NCI-H2227 (cell line): ENCODE data around the gene HEG1.
"Not testable (repeated sequence)": the region's sequence is repeated elsewhere in the genome, so short reads cannot be mapped to it uniquely, and the experiment has no call there.

Experiments
- DNase-seq: peaks from one replicate; lab custom pipeline; 2025; ENCODE audit not compliant: unreplicated experiment; lab: John Stamatoyannopoulos, UW

Gene HEG1

GRCh38 chr3:125055913-125056745, at the start of gene HEG1:
Gene HEG1, minus strand, starts transcription at chr3:125055997. Its CDS starts 107 bp downstream, at chr3:125055890.
- DNase-seq: peak; percentile 39

GRCh38 chr3:125105116-125105515, 49.3 kb upstream of the HEG1 start:
- DNase-seq: no peak

GRCh38 chr3:125104639-125105038, 48.8 kb upstream of the HEG1 start:
- DNase-seq: no peak

- no peak for DNase-seq
These were observed 47.6 kb upstream of the HEG1 start for GRCh38 chr3:125103406-125103805.

- no peak for DNase-seq
These were observed 46.7 kb upstream of the HEG1 start for GRCh38 chr3:125102470-125102869.

GRCh38 chr3:125098611-125099291, 43.0 kb upstream of the HEG1 start:
- DNase-seq: no peak

- no peak for DNase-seq
These were observed 34.9 kb upstream of the HEG1 start for GRCh38 chr3:125090649-125091048.

GRCh38 chr3:125087768-125088391, 32.1 kb upstream of the HEG1 start:
- no peak for DNase-seq

- no peak for DNase-seq
These were observed 29.4 kb upstream of the HEG1 start for GRCh38 chr3:125085166-125085565.

GRCh38 chr3:125083776-125084175, 28.0 kb upstream of the HEG1 start:
- no peak for DNase-seq

- DNase-seq: not testable (repeated sequence)
These were observed 26.5 kb upstream of the HEG1 start for GRCh38 chr3:125082339-125082738.

GRCh38 chr3:125080077-125080476, 24.3 kb upstream of the HEG1 start:
- no peak for DNase-seq

- no peak for DNase-seq
These were observed 23.9 kb upstream of the HEG1 start for GRCh38 chr3:125079675-125080045.

GRCh38 chr3:125078951-125079674, 23.3 kb upstream of the HEG1 start:
- no peak for DNase-seq

- no peak for DNase-seq
These were observed 22.1 kb upstream of the HEG1 start for GRCh38 chr3:125077864-125078263.

GRCh38 chr3:125076464-125076863, 20.7 kb upstream of the HEG1 start:
- no peak for DNase-seq

GRCh38 chr3:125075738-125076137, 19.9 kb upstream of the HEG1 start:
- no peak for DNase-seq

GRCh38 chr3:125073390-125073905, 17.7 kb upstream of the HEG1 start:
- no peak for DNase-seq

- DNase-seq: no peak
These were observed 17.1 kb upstream of the HEG1 start for GRCh38 chr3:125072749-125073389.

GRCh38 chr3:125072301-125072700, 16.5 kb upstream of the HEG1 start:
- no peak for DNase-seq
